Measurements from ENCODE around the gene E2F1. TPM values are rescaled to one million over a fixed set of nuclear protein-coding genes. Genes with fewer than 3 reads are reported as not detected.

E2F1 gene
- total and polyA plus RNA-seq, 8 donors = 2.3 to 24.9 (median 4.6) TPM

DNA sequence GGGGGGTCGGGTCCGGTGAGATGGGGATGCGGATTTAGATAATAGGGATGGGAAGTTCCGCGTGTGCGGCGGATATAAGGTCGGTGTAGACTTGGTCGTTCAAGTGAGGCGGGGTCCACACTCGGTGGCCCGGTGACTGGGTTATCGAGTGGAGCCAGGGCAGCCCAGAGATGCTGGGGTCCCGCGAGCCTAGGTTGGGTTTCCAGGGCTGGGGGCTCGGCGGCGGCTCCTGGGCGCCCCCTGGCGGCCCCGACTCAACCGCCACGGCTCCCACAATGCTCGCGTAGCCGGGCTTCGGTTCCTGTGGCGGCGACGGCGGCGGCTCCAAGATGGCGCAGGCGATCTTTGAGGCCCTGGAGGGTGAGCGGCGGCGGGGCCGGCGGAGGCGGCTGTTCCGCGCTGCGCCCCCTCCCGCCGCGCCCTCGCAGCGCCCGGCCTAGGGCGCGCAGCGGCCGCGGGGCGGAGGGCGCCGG lies 45.5 kb upstream of the E2F1 start, which contains the start of gene ZNF341:
TSS of gene ZNF341 (plus strand) at position 304 of the 473 bp plus-strand sequence. CDS start at position 330, 26 bp downstream.
- DNase-seq = peak; percentile 91 to 97
- peaks cover 23 to 33% (median 30%) of the 10 kb centered on the region in 4 donors for H3K4me1 ChIP-seq
- peaks cover 0 to 7% (median 0%) of the 10 kb centered on the region in 4 donors for H3K36me3 ChIP-seq
- H3K9me3 ChIP-seq = peaks cover 7 to 13% (median 7%) of the 10 kb centered on the region in 4 donors
- 1 to 7% (median 3%) methylated on average over 23 to 57 of the region's 57 CpGs for WGBS, 5 donors
- H3K4me3 ChIP-seq = peak within 1 kb of the TSS; percentile 52 to 64 (median 59)
- intact Hi-C loops (cut with DNase I; ENCODE audit: low total_unique reads) = no loop called here
- TF ChIP-seq POLR2AphosphoS5 (IDR thresholded peaks at IDR 0.05) (peak in 2 of 3 donors; percentile 21 to 54), POLR2A (IDR thresholded peaks at IDR 0.05) (no peak)
- TF ChIP-seq, protein P1, sequence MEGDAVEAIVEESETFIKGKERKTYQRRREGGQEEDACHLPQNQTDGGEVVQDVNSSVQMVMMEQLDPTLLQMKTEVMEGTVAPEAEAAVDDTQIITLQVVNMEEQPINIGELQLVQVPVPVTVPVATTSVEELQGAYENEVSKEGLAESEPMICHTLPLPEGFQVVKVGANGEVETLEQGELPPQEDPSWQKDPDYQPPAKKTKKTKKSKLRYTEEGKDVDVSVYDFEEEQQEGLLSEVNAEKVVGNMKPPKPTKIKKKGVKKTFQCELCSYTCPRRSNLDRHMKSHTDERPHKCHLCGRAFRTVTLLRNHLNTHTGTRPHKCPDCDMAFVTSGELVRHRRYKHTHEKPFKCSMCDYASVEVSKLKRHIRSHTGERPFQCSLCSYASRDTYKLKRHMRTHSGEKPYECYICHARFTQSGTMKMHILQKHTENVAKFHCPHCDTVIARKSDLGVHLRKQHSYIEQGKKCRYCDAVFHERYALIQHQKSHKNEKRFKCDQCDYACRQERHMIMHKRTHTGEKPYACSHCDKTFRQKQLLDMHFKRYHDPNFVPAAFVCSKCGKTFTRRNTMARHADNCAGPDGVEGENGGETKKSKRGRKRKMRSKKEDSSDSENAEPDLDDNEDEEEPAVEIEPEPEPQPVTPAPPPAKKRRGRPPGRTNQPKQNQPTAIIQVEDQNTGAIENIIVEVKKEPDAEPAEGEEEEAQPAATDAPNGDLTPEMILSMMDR (IDR thresholded peaks at IDR 0.05) = peak in 5 of 7 experiments; percentile 74 to 94 (median 80)
- H3K27me3 ChIP-seq = no peaks in the 10 kb centered on the region
- H3K27ac ChIP-seq = peak within 1 kb of the TSS; percentile 89 to 97 (median 95)

DNA sequence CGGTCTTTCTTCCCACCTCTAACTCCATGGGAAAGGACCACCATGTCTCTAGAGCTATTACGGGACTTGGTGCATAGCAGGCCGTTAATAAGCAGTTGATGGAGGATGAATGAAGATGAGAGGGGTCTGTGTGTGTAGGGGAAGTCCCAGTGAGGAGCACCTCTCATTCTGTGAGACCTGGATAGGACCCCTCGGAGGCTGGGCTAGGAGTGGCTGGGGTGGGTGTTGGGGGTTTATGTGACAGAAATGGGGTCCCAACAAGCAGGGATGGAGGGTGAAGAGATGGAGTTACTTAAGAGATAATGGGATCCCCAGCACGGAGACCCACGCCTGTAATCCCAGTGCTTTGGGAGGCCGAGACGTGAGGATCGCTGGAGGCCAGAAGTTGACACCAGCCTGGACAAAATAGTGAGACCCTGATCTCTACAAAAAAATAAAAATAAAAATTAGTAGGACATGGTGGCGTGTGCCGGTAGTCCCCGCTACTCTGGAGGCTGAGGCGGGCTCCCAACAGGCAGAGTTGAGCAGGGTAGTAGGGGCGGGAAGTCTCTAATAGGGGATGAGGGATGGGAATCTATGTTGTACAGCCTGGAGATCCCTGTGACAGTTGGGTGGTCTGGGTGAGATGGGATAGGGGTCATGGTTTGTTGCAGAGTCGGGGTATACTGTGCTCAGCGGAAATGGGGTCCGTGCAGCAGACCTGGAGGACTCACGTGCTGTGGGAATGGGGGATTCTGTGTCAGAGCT lies 44.9 kb upstream of the E2F1 start:
- Histone ChIP-seq H3K36me3 (peaks cover 0 to 1% (median 0%) of the 10 kb centered on the region in 4 donors), H3K4me1 (peaks cover 23 to 33% (median 30%) of the 10 kb centered on the region in 4 donors), H3K4me3 (peak overlapping the region; percentile 52 to 64 (median 59)), H3K9me3 (peaks cover under 1 to 7% (median 1%) of the 10 kb centered on the region in 4 donors), H3K27ac (peak overlapping the region; percentile 89 to 97 (median 95)), H3K27me3 (no peaks in the 10 kb centered on the region)
- no peak for DNase-seq
- intact Hi-C loops (cut with DNase I; ENCODE audit: low total_unique reads) = no loop called here
- 81 to 87% (median 84%) methylated on average over 18 of the region's 18 CpGs for WGBS, 5 donors
- no peak for TF ChIP-seq EP300 (IDR thresholded peaks at IDR 0.05)

DNA sequence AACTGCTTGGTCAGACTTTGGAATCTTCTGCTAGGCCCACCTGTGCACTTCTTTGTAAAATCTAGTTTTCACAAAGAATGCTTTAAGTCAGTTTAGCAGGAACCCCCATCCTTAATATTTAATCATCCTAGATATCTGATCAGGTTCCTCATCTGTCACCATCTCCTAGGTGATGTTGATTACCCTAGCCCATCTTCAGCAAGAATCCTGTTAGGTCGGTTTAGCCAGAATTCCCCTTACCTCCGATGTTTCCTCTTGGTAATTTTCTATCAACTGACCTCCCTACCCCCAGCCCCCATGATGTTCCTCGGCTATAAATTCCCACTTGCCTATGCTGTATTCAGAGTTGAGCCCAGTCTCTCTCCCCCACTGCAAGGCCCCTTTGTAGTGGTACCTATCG lies 42.9 kb upstream of the E2F1 start:
- H3K9me3 ChIP-seq = no peaks in the 10 kb centered on the region
- no peaks in the 10 kb centered on the region for H3K27me3 ChIP-seq
- no peak overlapping the region for H3K27ac ChIP-seq
- H3K36me3 ChIP-seq = no peaks in the 10 kb centered on the region
- TF ChIP-seq, protein P1 (IDR thresholded peaks at IDR 0.05) = no peak
- TF ChIP-seq POLR2AphosphoS5 (IDR thresholded peaks at IDR 0.05) = no peak
- TF ChIP-seq EP300 (IDR thresholded peaks at IDR 0.05) = no peak
- TF ChIP-seq POLR2A (IDR thresholded peaks at IDR 0.05) = no peak
- 64 to 76% (median 70%) methylated on average over 4 of the region's 4 CpGs for WGBS, 5 donors
- peaks cover 21 to 27% (median 26%) of the 10 kb centered on the region in 4 donors for H3K4me1 ChIP-seq
- H3K4me3 ChIP-seq = no peak overlapping the region
- intact Hi-C loops (cut with DNase I; ENCODE audit: low total_unique reads) = no loop called here
- no peak for DNase-seq

DNA sequence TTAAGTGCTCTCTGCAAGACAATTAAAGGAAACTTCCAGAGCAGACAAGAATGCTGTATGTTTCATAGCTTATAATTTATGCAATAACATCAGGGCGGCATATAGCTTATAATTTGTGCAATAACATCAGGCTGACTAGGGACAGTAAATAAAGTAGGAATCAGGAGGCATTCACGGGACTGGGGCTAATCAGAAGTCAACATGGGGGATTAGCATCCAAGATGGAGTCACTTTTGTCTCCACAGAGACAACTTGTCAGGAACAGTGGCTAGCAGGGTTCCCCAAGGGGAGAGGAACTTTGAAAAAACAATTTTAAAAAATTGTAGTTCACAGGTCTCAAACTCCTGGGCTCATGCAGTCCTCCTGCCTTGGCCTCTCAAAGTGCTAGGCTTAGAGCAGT lies 42.3 kb upstream of the E2F1 start:
- 70 to 83% (median 79%) methylated on average over 2 of the region's 2 CpGs for WGBS, 5 donors
- DNase-seq = no peak
- H3K27me3 ChIP-seq = no peaks in the 10 kb centered on the region
- H3K4me3 ChIP-seq = no peak overlapping the region
- H3K9me3 ChIP-seq = no peaks in the 10 kb centered on the region
- H3K4me1 ChIP-seq = peaks cover 15 to 21% (median 20%) of the 10 kb centered on the region in 4 donors
- intact Hi-C loops (cut with DNase I; ENCODE audit: low total_unique reads) = no loop called here
- H3K27ac ChIP-seq = no peak overlapping the region
- no peak for TF ChIP-seq EP300 (IDR thresholded peaks at IDR 0.05)
- TF ChIP-seq POLR2A (IDR thresholded peaks at IDR 0.05) = no peak
- TF ChIP-seq, protein P1 (IDR thresholded peaks at IDR 0.05) = no peak
- no peak for TF ChIP-seq POLR2AphosphoS5 (IDR thresholded peaks at IDR 0.05)
- no peaks in the 10 kb centered on the region for H3K36me3 ChIP-seq

Data from stomach (tissue), 9 donors.